Endometrial microvascular endothelial cells (primary cell): ENCODE measurements around the gene EFNB1. TPM values are rescaled to one million over a fixed set of nuclear protein-coding genes. Genes with fewer than 3 reads are reported as not detected.

Experiments used
- in situ Hi-C: cut with HindIII; loops from 2 replicates; pipeline ENCODE4 v1.10.0; 2017; ENCODE audit warnings: low sequenced_read_pairs, low pct_unique_long_range_greater_than_20kb; ENCODE audit errors: inconsistent ontology term
- total RNA-seq: library from RNA; depleted of rRNA; stranded (reverse); fragments of >200 nt; gene quantifications from one replicate; pipeline ENCODE4 v1.2.3, GENCODE V29; 2015; ENCODE audit errors: inconsistent ontology term

Gene EFNB1
- total RNA-seq, 1 donor from 2014 or later: 123 TPM

- in situ Hi-C loops: no loop called here
These were observed 11.4 kb downstream of the EFNB1 start for GRCh38 chrX:68840256-68840655.

DNA sequence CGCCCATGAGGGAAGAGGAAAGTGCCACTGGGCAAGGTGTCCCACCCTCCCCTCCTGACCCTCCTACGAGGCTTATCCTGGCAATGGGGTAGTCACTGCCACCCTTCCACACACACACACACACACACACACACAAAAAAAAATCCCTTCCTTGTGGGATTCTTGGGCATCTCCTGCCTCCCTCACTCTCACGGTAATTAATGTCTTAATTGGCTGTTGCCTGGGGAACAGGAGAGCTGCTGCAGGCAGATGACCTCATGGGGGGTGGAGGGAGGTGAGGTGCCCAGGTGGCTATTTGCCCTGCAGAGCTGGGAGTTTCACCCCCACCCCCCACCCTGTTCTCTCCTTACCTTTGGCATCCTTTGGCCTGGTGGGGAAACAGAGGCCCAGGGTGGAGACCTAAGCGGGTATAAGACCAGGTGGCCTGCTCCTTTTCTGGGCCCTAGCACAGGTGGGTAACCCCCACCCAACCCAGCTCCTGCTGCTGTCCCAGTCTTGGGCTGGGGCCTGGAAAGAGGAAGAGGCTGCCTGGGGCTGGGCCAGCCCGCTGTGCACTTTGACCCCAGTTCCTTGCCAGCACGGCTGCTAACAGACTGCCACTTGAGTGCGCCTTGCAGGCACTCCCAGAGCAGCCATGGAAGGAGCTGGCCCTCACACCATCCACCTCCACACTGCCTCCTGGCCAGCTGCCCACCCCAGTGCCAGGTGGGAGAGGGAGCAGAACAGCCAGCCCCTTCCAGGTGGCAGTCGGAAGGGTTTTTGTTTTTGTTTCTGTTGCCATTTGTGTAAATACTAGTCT, 12.6 kb downstream of the EFNB1 start:
- in situ Hi-C loops: no loop called here

DNA sequence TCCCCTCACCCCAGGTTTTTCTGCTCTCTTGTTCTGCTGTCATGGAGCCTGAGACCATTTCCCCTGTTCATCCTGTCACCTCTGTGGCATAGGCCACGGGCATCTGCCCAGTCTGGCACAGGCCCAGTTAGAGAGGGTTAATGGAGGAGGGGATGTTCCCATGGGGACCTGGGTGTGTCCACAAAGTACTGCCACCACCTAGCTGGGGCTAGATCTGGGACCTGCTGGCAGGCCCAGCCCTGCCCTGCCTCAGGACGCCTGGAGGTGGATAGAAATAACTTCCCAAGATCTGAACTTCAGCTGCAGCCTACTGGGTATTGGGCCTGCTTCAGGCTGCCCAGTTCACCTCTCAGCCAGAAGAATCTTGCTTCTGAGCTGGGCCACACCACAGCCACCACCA, 13.5 kb downstream of the EFNB1 start:
- in situ Hi-C loops: no loop called here

DNA sequence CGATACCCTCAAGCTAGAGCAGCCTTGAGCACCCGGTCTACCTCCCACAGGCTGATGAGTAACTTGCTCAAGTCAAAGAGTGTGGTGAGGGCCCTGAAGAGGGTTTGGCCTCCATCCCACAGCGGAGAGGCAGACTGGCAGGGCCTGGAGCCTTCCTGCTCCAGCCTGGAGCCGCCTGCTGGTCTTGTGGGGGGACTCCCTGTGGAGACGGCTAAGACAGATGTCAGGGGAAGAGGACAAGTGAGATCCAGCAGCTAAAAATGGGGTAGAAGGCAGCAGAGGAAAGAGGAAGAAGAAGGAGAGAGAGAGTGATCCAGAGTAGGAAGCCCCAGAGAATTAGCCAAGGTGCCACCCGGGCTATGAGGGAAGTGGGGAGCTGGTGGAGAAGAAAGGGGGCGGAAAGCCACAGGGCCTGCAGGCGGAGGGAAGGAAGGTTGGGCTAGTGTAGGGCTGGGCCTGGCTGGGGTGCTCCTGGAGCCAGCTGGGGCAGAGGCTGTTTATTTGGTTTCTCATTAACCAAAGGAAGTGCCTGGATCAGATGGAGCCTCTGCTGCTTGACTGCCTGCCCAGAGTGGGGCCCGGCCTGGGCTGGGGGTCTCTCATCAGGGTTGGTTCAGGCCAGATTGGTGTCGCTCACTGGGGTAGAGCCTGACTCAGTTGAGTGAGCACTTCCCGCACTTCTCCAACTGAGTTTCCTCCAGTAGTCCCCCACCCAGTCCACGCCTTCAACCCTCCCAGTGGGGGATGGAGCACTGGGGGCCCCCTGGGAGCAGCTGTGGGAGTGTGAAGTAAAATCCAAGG, 14.2 kb downstream of the EFNB1 start:
- in situ Hi-C loops: no loop called here

- in situ Hi-C loops: no loop called here
These were observed 15.2 kb downstream of the EFNB1 start for GRCh38 chrX:68843992-68844391.

DNA sequence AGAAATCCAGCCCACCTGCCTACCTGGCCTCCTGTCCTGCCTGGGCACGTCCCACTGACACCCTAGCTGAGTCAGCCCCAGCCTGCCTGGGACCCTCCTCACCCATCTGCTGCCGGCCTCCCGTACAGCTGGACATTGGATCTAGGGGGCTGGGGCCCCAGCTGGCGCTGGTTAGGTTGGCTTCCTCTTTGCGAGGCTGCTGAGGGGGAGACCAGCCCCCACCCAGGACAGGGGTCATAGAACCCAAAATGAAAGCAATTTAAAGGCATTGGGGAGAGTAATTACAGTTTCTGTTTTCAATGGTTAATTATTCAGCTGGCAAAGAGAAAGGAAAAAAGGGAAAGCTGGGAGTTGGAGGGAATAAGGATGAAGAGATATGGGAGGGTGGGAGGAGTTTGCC, 15.8 kb downstream of the EFNB1 start:
- in situ Hi-C loops: no loop called here

DNA sequence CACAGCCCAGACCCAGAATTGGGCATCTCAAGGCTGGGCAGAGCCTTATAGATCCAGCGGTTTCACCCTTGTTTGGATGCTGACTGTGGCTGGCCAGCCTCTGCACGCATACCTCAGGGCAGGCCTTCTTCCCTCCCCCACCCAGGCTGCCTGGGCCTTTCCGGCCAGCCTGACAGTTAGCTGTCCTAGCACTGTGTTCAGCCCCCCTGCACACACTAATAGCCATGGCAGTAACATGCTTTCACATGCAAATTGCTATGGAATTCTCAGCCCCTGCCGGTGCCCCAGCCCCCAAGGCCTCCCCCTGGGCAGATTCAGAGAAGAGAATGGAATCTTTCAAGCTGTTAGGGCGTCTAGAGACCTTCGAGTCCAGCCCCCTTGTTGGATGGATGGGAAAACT, 17.7 kb downstream of the EFNB1 start:
- in situ Hi-C loops: no loop called here

DNA sequence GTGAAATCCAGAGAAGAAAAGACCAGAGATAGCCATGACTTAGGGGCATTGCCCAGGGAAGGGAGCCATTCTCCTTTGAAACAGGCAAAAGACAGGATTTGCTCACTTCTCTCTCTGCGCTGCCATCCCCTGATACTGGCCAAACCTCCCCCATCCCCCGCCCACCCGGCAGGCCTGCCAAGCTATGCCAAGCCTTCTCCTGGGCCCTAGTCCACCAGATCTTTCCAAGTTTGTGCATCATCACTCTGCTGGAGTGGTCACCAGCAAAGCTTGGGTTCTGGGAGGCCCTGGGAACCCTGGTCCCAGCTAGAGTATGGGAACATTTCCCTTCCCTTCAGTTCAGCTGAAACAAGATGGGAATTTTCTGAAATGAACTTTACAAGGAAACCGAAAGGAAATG, 18.4 kb downstream of the EFNB1 start:
- in situ Hi-C loops: no loop called here

DNA sequence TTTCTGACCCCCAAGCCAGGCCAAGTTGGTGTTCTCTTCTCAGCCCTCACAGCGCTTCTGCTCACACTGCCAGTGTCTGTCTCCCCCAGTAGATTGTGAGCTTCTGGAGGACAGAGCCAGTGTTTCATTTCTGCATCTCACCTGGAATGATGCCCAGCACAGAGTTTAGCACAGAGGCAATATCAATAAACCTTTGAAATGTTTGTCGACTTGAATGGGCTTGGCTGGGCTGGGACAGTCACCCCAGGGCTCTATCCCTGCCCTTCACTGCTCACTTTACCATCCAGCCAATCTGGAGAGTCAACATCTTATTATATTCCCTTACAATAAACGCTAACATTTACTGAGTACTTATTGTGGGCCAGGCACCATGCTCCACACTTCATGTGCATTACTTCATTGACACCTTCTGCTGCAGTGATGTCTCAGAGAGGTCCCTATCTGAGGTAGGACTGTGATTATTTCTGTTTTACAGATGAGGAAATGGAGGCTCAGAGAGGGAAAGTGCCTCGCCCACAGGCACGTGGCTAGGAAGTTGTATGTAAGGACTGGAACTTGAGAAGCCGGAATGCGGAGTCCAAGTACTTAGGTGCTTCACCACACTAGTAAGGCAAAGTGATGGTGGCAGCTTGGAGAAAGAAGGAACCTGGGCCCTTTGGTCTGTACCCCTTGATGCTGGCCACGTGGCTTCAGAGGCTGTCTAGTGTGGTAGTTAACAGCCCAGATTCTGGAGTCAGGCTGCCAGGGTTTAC, 19.5 kb downstream of the EFNB1 start:
- in situ Hi-C loops: no loop called here

DNA sequence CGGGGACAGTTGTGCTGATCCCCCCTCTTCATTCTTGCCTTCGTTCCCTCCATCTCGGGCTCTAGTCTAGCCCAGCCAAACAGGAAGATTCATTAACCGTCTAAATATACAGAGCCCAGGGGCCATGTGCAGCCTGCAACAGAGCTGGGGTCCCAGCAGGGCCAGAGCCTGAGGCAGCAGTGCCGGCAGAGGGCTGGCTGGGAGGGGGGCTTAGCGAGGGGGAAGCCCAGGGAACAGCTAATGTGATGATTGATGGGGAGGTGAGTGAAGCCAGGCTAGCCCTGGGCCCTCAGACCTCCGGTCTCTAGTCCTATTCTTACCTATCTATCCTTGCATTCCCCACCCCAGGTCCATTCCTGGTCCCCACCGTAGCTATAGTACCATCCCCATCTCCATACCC, 22.3 kb downstream of the EFNB1 start:
- in situ Hi-C loops: no loop called here

GRCh38 chrX:68852046-68852445, 23.2 kb downstream of the EFNB1 start:
- in situ Hi-C loops: no loop called here

DNA sequence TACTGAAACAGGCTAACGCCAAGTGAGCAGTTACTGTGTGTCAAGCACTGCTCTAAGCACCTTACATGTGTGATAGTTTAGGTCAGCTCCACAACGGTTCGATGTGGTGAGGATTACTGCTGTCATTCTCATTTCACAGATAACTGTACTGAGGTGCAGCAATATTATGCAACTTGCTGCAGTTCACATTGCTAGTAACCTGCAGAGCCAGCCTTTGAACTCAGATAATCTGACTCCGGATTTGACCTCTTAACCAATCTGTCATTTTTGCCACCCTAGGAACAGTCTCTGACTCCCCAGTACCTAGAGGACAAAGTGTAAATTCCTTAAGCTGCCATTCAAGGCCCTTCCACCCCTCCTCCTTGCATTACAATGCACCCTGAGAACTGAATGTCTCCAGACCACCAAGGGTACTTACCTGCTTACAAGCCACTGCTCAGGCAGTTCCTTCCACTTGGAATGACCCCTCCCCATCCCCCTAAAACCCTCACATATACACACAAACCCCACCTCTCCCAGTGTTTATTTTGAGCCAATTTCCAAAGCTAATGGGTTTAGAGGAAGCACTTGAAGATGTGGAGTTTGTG, 24.9 kb downstream of the EFNB1 start:
- in situ Hi-C loops: no loop called here

- in situ Hi-C loops: no loop called here
These were observed 36.5 kb downstream of the EFNB1 start for GRCh38 chrX:68865300-68865699.

DNA sequence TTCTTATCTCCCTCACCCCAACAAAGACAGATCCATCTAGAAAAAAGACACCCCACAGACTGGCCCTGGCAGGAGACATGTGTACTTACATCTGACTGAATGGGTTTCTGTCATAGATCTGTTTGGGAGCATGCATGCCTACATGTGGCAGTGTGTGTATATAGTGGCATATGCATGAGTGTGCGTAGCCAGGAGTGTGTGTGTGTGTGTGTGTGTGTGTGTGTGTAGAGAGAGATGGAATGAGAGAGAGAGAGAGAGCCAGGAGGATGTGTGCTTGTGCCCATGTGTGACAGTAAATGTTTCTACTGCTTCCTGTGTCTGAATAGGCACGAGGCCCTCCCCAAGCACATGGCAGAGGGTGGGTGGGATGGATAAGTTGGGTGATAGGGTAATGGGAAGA, 37.1 kb downstream of the EFNB1 start:
- in situ Hi-C loops: no loop called here

- in situ Hi-C loops: no loop called here
These were observed 38.8 kb downstream of the EFNB1 start for GRCh38 chrX:68867458-68868112.

DNA sequence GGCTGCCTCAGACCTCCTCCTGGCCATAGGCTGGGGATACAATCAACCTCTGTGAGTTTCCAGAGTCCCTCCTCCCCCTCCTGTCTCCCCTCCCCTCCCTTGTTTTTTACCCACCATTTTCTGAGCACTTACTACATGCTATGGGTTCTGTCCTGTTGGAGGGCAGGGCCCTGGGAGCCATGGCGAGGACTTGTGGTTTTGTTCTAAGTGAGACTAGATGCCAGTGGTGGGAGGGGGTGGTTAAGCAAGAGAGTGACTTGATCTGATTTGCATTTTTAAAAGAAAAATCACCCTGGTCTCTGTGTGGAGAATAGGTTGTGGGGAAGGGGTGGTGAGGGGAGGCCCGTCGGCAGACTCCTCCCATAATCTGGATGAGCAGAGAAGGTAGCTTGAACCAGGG, 39.5 kb downstream of the EFNB1 start:
- in situ Hi-C loops: no loop called here

GRCh38 chrX:68868902-68869800, 40.3 kb downstream of the EFNB1 start:
- in situ Hi-C loops: no loop called here

DNA sequence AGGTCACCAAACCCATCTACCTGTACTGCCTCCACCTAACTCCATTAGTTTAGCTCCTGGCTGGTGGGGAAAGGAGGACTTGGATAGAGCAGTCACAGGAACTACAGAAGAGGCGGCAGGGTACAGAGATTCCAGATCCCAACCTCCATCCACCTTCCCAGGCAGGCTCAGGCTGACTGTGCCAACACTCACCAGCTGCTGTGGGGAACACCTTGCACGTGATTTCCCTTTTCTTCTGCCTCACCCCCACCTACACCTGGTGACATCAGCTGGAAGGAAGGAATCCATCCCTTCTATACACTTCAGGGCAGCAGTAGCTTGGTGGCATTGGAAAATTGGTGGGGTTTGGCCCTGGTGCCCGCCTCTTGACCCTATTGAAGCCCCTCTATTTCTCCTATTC, 41.5 kb downstream of the EFNB1 start:
- in situ Hi-C loops: no loop called here
